ENCODE results near the gene ZNF683. TPM values are rescaled to one million over a fixed set of nuclear protein-coding genes. Genes with fewer than 3 reads are reported as not detected.
A peak's percentile ranks its signal among the peaks of the same experiment; 100 is the strongest.
"Not testable (repeated sequence)": the region's sequence is repeated elsewhere in the genome, so short reads cannot be mapped to it uniquely, and the experiment has no call there.

ZNF683 gene
- total and polyA plus RNA-seq, 4 donors, result 0.09 to 0.17 TPM; not detected in 2

DNA sequence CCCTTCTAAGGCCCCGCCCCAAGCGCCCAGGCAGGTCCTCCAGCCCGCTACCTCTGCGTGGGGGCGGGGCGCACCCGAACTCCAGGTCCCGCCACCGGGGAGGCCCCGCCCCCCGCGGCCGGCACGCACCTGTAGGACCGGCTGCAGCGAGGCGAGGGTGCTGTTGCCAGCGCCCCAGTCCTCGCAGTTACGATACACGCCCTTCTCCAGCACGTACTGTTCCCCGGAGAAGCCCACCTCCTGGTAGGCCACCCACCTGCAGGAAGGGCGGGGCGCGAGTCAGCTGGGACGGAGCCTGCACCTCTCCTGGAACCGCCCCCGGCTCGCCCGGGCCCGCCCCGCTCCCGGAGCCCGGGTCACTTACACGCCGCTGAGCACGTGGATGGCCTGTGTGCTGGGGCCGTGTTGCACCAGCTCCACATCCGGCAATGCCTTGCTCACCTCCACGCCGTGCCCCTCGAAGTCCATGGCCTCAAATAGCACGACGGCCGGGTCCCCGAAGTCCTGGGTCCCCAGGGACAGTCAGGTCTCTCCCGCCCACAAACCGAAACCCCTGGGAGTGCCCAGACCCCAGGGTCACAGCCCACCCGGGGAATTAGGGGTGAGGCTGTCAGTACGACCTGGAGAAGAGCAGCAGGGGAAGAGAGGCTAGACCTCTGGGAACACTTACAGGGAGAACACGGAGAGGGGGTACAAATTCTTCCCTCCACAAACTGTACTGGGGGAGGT lies 35.9 kb downstream of the ZNF683 start:
- no peaks in the 10 kb centered on the region for H3K36me3 ChIP-seq (ENCODE audit: control insufficient read depth in 4 of 4, insufficient read depth in 3 of 4, low read depth in 1 of 4, low read length in 3 of 4)
- H3K27me3 ChIP-seq (ENCODE audit: control insufficient read depth in 4 of 4, insufficient read depth in 4 of 4, low read length in 3 of 4), result no peaks in the 10 kb centered on the region
- H3K4me1 ChIP-seq (ENCODE audit: control insufficient read depth in 4 of 4, insufficient read depth in 4 of 4, low read length in 3 of 4), result peaks cover 2 to 8% (median 5%) of the 10 kb centered on the region in 4 donors
- peak; percentile 92 for DNase-seq (ENCODE audit: low spot score)
- 15% methylated on average over 52 of the region's 52 CpGs for WGBS
- no peaks in the 10 kb centered on the region for H3K9me3 ChIP-seq (ENCODE audit: control insufficient read depth in 4 of 4, low read length in 3 of 4)
- TF ChIP-seq HNF4G (IDR thresholded peaks at IDR 0.05) (no peak), HNF4A (conservative IDR thresholded peaks at IDR 0.05) (peak in 1 of 2 donors; percentile 6), SP1 (IDR thresholded peaks at IDR 0.05) (peak; percentile 26)
- H3K27ac ChIP-seq (ENCODE audit: low read depth in 1 of 2, low read length in 2 of 2), result no peak overlapping the region
- no peak overlapping the region for H3K9ac ChIP-seq (ENCODE audit: low read depth in 1 of 2, low read length in 2 of 2)
- H3K4me3 ChIP-seq (ENCODE audit: low read depth in 1 of 3, low read length in 3 of 3), result peak overlapping the region; percentile 32 to 55 (median 45)

DNA sequence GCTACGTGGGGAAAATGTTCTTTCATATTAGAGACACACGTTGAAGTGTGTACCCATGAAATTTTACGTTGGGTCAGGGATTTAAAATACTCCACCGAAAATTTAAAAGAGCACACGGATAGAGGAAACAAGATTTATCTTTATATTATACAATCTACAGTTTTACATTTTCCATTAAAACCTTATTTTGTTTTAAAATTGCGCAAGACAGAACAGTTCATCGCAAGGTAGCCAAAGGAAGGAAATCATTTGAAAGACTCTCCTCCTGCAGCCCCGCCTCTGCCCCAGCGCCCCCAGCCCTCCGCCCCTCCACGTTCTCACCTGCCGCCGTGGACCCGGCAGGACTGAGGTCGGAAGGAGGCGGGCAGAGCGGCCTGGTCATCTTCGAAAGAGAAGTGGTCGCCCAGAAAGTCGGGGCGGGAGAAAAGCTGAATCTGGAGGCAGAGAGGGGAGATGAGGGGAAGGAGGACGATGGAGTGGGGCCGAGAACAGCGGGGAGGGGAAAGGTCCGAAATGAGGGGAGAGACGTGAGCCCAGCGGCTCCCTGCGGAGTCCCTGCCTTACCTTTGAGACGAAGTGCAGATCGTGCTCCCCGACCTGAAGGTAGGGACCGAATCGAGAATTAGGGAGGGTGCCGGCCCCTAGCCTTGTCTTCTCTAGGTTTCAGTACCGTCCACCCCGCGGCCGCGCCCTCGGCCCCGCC lies 36.6 kb downstream of the ZNF683 start:
- no peak overlapping the region for H3K27ac ChIP-seq (ENCODE audit: low read depth in 1 of 2, low read length in 2 of 2)
- no peaks in the 10 kb centered on the region for H3K27me3 ChIP-seq (ENCODE audit: control insufficient read depth in 4 of 4, insufficient read depth in 4 of 4, low read length in 3 of 4)
- H3K9me3 ChIP-seq (ENCODE audit: control insufficient read depth in 4 of 4, low read length in 3 of 4), result no peaks in the 10 kb centered on the region
- WGBS, result 6% methylated on average over 41 of the region's 41 CpGs
- H3K36me3 ChIP-seq (ENCODE audit: control insufficient read depth in 4 of 4, insufficient read depth in 3 of 4, low read depth in 1 of 4, low read length in 3 of 4), result no peaks in the 10 kb centered on the region
- DNase-seq (ENCODE audit: low spot score), result no peak
- H3K4me3 ChIP-seq (ENCODE audit: low read depth in 1 of 3, low read length in 3 of 3), result peak overlapping the region; percentile 55 to 80 (median 64)
- H3K4me1 ChIP-seq (ENCODE audit: control insufficient read depth in 4 of 4, insufficient read depth in 4 of 4, low read length in 3 of 4), result peaks cover 2 to 8% (median 5%) of the 10 kb centered on the region in 4 donors
- no peak overlapping the region for H3K9ac ChIP-seq (ENCODE audit: low read depth in 1 of 2, low read length in 2 of 2)
- no peak for TF ChIP-seq RAD21 (IDR thresholded peaks at IDR 0.05)
- TF ChIP-seq EGR1 (IDR thresholded peaks at IDR 0.05; ENCODE audit: low read depth in 2 of 2), result no peak
- TF ChIP-seq HNF4A (conservative IDR thresholded peaks at IDR 0.05), result no peak
- TF ChIP-seq TAF1 (conservative IDR thresholded peaks at IDR 0.05), result no peak

DNA sequence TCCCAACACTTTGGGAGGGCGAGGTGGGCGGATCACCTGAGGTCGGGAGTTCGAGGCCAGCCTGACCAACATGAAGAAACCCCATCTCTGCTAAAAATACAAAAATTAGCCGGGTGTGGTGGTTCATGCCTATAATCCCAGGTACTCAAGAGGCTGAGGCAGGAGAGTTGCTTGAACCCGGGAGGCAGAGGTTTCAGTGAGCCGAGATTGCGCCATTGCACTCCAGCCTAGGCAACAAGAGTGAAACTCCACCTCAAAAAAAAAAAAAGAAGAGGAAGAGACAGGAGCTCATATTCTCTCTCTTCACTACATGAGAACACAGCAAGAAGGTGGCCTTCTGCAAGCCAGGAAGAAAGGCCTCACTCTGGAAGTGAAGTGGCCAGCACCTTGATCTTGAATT lies 39.2 kb downstream of the ZNF683 start:
- H3K27me3 ChIP-seq (ENCODE audit: control insufficient read depth in 4 of 4, insufficient read depth in 4 of 4, low read length in 3 of 4); DNase-seq (ENCODE audit: low spot score); H3K27ac ChIP-seq (ENCODE audit: low read depth in 1 of 2, low read length in 2 of 2); H3K9me3 ChIP-seq (ENCODE audit: control insufficient read depth in 4 of 4, low read length in 3 of 4); H3K4me3 ChIP-seq (ENCODE audit: low read depth in 1 of 3, low read length in 3 of 3); H3K4me1 ChIP-seq (ENCODE audit: control insufficient read depth in 4 of 4, insufficient read depth in 4 of 4, low read length in 3 of 4); H3K36me3 ChIP-seq (ENCODE audit: control insufficient read depth in 4 of 4, insufficient read depth in 3 of 4, low read depth in 1 of 4, low read length in 3 of 4); H3K9ac ChIP-seq (ENCODE audit: low read depth in 1 of 2, low read length in 2 of 2): not testable (repeated sequence)
- 91% methylated on average over 8 of the region's 8 CpGs for WGBS

DNA sequence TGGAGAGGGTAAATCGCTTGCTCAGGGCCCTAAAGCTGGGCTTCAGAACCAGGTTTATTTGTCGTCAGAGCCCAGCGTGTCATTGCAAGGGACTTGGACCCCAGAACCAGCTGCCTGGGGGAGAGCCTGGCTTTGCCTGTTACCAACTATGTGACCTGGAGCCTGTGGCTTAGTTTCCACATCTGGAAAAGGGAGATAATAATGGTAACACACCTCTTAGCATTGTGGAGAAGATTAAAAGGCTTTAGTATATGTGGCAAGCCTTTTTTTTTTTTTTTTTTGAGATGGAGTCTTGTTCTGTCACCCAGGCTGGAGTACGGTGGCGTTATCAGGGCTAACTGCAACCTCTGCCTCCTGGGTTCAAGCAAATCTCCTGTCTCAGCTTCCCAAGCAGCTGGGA lies 42.3 kb downstream of the ZNF683 start:
- Histone ChIP-seq H3K4me1 (ENCODE audit: control insufficient read depth in 4 of 4, insufficient read depth in 4 of 4, low read length in 3 of 4) (no peaks in the 10 kb centered on the region), H3K4me3 (ENCODE audit: low read depth in 1 of 3, low read length in 3 of 3) (no peak overlapping the region), H3K9me3 (ENCODE audit: control insufficient read depth in 4 of 4, low read length in 3 of 4) (no peaks in the 10 kb centered on the region), H3K36me3 (ENCODE audit: control insufficient read depth in 4 of 4, insufficient read depth in 3 of 4, low read depth in 1 of 4, low read length in 3 of 4) (no peaks in the 10 kb centered on the region), H3K27me3 (ENCODE audit: control insufficient read depth in 4 of 4, insufficient read depth in 4 of 4, low read length in 3 of 4) (no peaks in the 10 kb centered on the region), H3K9ac (ENCODE audit: low read depth in 1 of 2, low read length in 2 of 2) (no peak overlapping the region), H3K27ac (ENCODE audit: low read depth in 1 of 2, low read length in 2 of 2) (no peak overlapping the region)
- TF ChIP-seq, protein P1, sequence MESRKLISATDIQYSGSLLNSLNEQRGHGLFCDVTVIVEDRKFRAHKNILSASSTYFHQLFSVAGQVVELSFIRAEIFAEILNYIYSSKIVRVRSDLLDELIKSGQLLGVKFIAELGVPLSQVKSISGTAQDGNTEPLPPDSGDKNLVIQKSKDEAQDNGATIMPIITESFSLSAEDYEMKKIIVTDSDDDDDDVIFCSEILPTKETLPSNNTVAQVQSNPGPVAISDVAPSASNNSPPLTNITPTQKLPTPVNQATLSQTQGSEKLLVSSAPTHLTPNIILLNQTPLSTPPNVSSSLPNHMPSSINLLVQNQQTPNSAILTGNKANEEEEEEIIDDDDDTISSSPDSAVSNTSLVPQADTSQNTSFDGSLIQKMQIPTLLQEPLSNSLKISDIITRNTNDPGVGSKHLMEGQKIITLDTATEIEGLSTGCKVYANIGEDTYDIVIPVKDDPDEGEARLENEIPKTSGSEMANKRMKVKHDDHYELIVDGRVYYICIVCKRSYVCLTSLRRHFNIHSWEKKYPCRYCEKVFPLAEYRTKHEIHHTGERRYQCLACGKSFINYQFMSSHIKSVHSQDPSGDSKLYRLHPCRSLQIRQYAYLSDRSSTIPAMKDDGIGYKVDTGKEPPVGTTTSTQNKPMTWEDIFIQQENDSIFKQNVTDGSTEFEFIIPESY (IDR thresholded peaks at IDR 0.05), result no peak
- no peak for TF ChIP-seq FOXA1 (IDR thresholded peaks at IDR 0.05)
- DNase-seq (ENCODE audit: low spot score), result no peak
- WGBS, result 93% methylated on average over 5 of the region's 5 CpGs

DNA sequence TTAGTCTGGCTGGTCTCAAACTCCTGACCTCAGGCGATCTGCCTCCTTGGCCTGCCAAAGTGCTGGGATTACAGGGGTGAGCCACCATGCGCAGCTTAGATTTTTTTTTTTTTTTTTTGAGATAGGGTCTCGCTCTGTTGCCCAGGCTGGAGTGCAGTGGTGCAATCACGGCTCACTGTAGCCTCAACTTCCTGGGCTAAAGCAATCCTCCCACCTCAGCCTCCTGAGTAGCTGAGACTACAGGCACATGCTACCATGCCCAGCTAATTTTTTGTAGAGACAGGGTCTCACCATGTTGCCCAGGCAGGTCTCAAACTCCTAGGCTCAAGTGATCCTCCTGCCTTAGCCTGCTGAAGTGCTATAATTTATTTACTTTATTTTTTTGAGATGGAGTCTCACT lies 43.2 kb downstream of the ZNF683 start:
- H3K27ac ChIP-seq (ENCODE audit: low read depth in 1 of 2, low read length in 2 of 2); H3K9me3 ChIP-seq (ENCODE audit: control insufficient read depth in 4 of 4, low read length in 3 of 4); H3K4me1 ChIP-seq (ENCODE audit: control insufficient read depth in 4 of 4, insufficient read depth in 4 of 4, low read length in 3 of 4); H3K36me3 ChIP-seq (ENCODE audit: control insufficient read depth in 4 of 4, insufficient read depth in 3 of 4, low read depth in 1 of 4, low read length in 3 of 4); H3K27me3 ChIP-seq (ENCODE audit: control insufficient read depth in 4 of 4, insufficient read depth in 4 of 4, low read length in 3 of 4); DNase-seq (ENCODE audit: low spot score); H3K9ac ChIP-seq (ENCODE audit: low read depth in 1 of 2, low read length in 2 of 2); H3K4me3 ChIP-seq (ENCODE audit: low read depth in 1 of 3, low read length in 3 of 3): not testable (repeated sequence)
- WGBS, result 91% methylated on average over 4 of the region's 4 CpGs

Data from liver (tissue), 9 donors.